Adrenal gland (tissue), 12 donors: Measurements from ENCODE around the gene PRTFDC1. TPM values are rescaled to one million over a fixed set of nuclear protein-coding genes. Genes with fewer than 3 reads are reported as not detected.

Source experiments
- DNase-seq, 7 donors: peaks; one replicate each; pipeline ENCODE4 v3.0.0-alpha.2; 2019 to 2020
- H3K27ac ChIP-seq, 5 donors: fragments of 200-600 bp; sonication (generic) in 4 of 5; 1 replicate in 3 of 5; 2 replicates in 2 of 5; pipeline versions ENCODE4 v1.5.1 to v1.8.0; 2016 to 2020; ENCODE audit warnings: mild to moderate bottlenecking in 1 of 5
- H3K27me3 ChIP-seq: fragments of 200-600 bp; 2 replicates; pipeline ENCODE4 v1.8.0; 2021
- H3K36me3 ChIP-seq, 2 donors: fragments of 200-600 bp; replicated peaks in 1 of 2; 1 replicate in 1 of 2; 2 replicates in 1 of 2; pipeline versions ENCODE4 v1.5.1 to v1.8.0; 2018 to 2022
- H3K4me1 ChIP-seq, 2 donors: fragments of 200-600 bp; replicated peaks in 1 of 2; 1 replicate in 1 of 2; 2 replicates in 1 of 2; pipeline versions ENCODE4 v1.5.1 to v1.8.0; 2018 to 2021
- H3K4me3 ChIP-seq, 4 donors: fragments of 200-600 bp; sonication (generic) in 3 of 4; one replicate each; pipeline ENCODE4 v1.5.1; 2016 to 2018
- H3K9me3 ChIP-seq, 3 donors: fragments of 200-600 bp; sonication (generic) in 1 of 3; replicated peaks in 1 of 3; 1 replicate in 2 of 3; 2 replicates in 1 of 3; pipeline versions ENCODE4 v1.5.1 to v1.8.0; 2016 to 2021
- CTCF ChIP-seq, 6 experiments: fragments of 450-650 bp in 4 of 6; fragments of 200-600 bp in 2 of 6; sonication (generic) in 1 of 6; IDR thresholded peaks; 1 replicate in 5 of 6; 2 replicates in 1 of 6; pipeline versions ENCODE4 v1.5.1 to v1.8.0; 2016 to 2021; ENCODE audit warnings: antibody characterized with exemption in 6 of 6, mild to moderate bottlenecking in 2 of 6, moderate library complexity in 1 of 6
- POLR2A ChIP-seq, 2 donors: fragments of 450-650 bp; IDR thresholded peaks; one replicate each; pipeline ENCODE4 v1.6.1; 2017; ENCODE audit warnings: antibody characterized with exemption in 2 of 2, mild to moderate bottlenecking in 2 of 2, moderate library complexity in 1 of 2
- WGBS, 4 donors: extraction: QIAGEN DNeasy Blood & Tissue Kit in 2 of 4; methylation state at CpG; one replicate each; pipeline versions ENCODE4 v1.1.5 to v1.1.7; 2013 to 2017; 5-methylcytosine and 5-hydroxymethylcytosine counted together
- intact Hi-C, 2 donors: fragments of 100-400 bp; cut with DNase I; formaldehyde crosslinking; loops; one replicate each; pipeline versions ENCODE4 v1.14.1 to v1.15.0; 2022 to 2023
- polyA plus RNA-seq, 3 donors: library from polyadenylated mRNA; stranded (reverse); fragments of 200-250 nt in 2 of 3; fragments of 350-450 nt in 1 of 3; fragmentation: Illumina TruSeq in 1 of 3; extraction: RNeasy Lipid Tissue Mini Kit (QIAGEN cat#74804) in 1 of 3; gene quantifications; one replicate each; pipeline ENCODE4 v1.2.3, GENCODE V29; 2013 to 2014
- total RNA-seq, 9 donors: library from RNA; depleted of rRNA in 4 of 9; stranded (reverse); fragments of >200 nt in 4 of 9; fragments of 120-200 nt in 1 of 9; fragmentation: NEBNext Ultra II Directional in 1 of 9; extraction: Animal tissue kit (Norgen Biotek cat#: 25700) in 1 of 9; gene quantifications; one replicate each; pipeline versions ENCODE4 v1.1.0 to v1.2.4, GENCODE V29; 2013 to 2023
- donor health status: healthy with polysubstance abuse.
- donor health status: Bipolar disorder and iron deficiency.
- donor health status: DM: yes; HTN: yes; CAD: no.
- donor health status: DM: no; HTN: no; CAD: no.
- donor health status: DM: no; HTN: no; CAD: no.
- donor health status: DM: yes; HTN: yes; CAD: no.

PRTFDC1 gene
- total and polyA plus RNA-seq, 12 donors, result 13.5 to 56.5 (median 26.6) TPM

- Histone ChIP-seq H3K27ac (no peak overlapping the region), H3K27me3 (no peaks in the 10 kb centered on the region), H3K4me1 (no peaks in the 10 kb centered on the region), H3K4me3 (no peak overlapping the region), H3K9me3 (no peaks in the 10 kb centered on the region), H3K36me3 (no peaks in the 10 kb centered on the region)
- WGBS, 4 donors, result 82 to 91% (median 88%) methylated on average over 4 of the region's 4 CpGs
- no peak for TF ChIP-seq CTCF (IDR thresholded peaks at IDR 0.05)
- no peak for TF ChIP-seq POLR2A (IDR thresholded peaks at IDR 0.05)
- DNase-seq, result no peak
- intact Hi-C loops, result no loop called here
These were observed 138.6 kb downstream of the PRTFDC1 start for GRCh38 chr10:24813856-24814255.

GRCh38 chr10:24806262-24806661 lies 146.1 kb downstream of the PRTFDC1 start:
- Histone ChIP-seq H3K9me3 (no peaks in the 10 kb centered on the region), H3K4me3 (no peak overlapping the region), H3K4me1 (no peaks in the 10 kb centered on the region), H3K27me3 (no peaks in the 10 kb centered on the region), H3K27ac (no peak overlapping the region), H3K36me3 (no peaks in the 10 kb centered on the region)
- DNase-seq, result peak in 1 of 7 donors; percentile 24
- TF ChIP-seq POLR2A (IDR thresholded peaks at IDR 0.05) (no peak), CTCF (IDR thresholded peaks at IDR 0.05) (no peak)
- WGBS, 4 donors, result 83 to 93% (median 89%) methylated on average over 4 to 5 of the region's 5 CpGs
- intact Hi-C loops, result no loop called here

GRCh38 chr10:24804956-24805355 lies 147.4 kb downstream of the PRTFDC1 start:
- H3K4me3 ChIP-seq, result no peak overlapping the region
- no peak overlapping the region for H3K27ac ChIP-seq
- H3K9me3 ChIP-seq, result no peaks in the 10 kb centered on the region
- no peaks in the 10 kb centered on the region for H3K27me3 ChIP-seq
- intact Hi-C loops, result no loop called here
- H3K4me1 ChIP-seq, result no peaks in the 10 kb centered on the region
- H3K36me3 ChIP-seq, result no peaks in the 10 kb centered on the region
- TF ChIP-seq CTCF (IDR thresholded peaks at IDR 0.05) (no peak), POLR2A (IDR thresholded peaks at IDR 0.05) (no peak)
- peak in 1 of 7 donors; percentile 9 for DNase-seq

GRCh38 chr10:24804392-24804791 lies 148.0 kb downstream of the PRTFDC1 start:
- Histone ChIP-seq H3K9me3 (no peaks in the 10 kb centered on the region), H3K4me1 (no peaks in the 10 kb centered on the region), H3K27ac (no peak overlapping the region), H3K36me3 (no peaks in the 10 kb centered on the region), H3K4me3 (no peak overlapping the region), H3K27me3 (no peaks in the 10 kb centered on the region)
- intact Hi-C loops, result no loop called here
- WGBS, 4 donors, result 90 to 95% (median 93%) methylated on average over 8 of the region's 8 CpGs
- DNase-seq, result no peak
- no peak for TF ChIP-seq POLR2A (IDR thresholded peaks at IDR 0.05)
- no peak for TF ChIP-seq CTCF (IDR thresholded peaks at IDR 0.05)
